LNCaP clone FGC (cell line): ENCODE results near the gene SOS2.

Experiments used
- DNase-seq: peaks from one replicate; pipeline ENCODE4 v3.0.0-alpha.2; 2011; ENCODE audit warnings: low read depth
- H3K4me3 ChIP-seq: 2 replicates; pipeline ENCODE4 v1.5.1; 2011; ENCODE audit warnings: mild to moderate bottlenecking, low read depth, low read length, control low read depth
- CTCF ChIP-seq: IDR thresholded peaks from 2 replicates; pipeline ENCODE4 v1.5.1; 2012; ENCODE audit warnings: mild to moderate bottlenecking; ENCODE audit not compliant: control insufficient read depth, insufficient read depth; ENCODE audit errors: extremely low read depth

SOS2 gene

GRCh38 chr14:50218501-50218900 is 12.9 kb downstream of the SOS2 start:
- DNase-seq: no peak
- no peak for TF ChIP-seq CTCF
- H3K4me3 ChIP-seq: no peak overlapping the region

GRCh38 chr14:50215416-50215815 is 16.0 kb downstream of the SOS2 start:
- no peak for TF ChIP-seq CTCF
- no peak for DNase-seq
- no peak overlapping the region for H3K4me3 ChIP-seq

- H3K4me3 ChIP-seq: no peak overlapping the region
- no peak for DNase-seq
- TF ChIP-seq CTCF: no peak
These were observed 17.6 kb downstream of the SOS2 start for GRCh38 chr14:50213795-50214194.

- H3K4me3 ChIP-seq: no peak overlapping the region
- no peak for TF ChIP-seq CTCF
- DNase-seq: no peak
These were observed 18.7 kb downstream of the SOS2 start for GRCh38 chr14:50212726-50213125.

- DNase-seq: no peak
- H3K4me3 ChIP-seq: no peak overlapping the region
- TF ChIP-seq CTCF: 0 out of 2 replicates have a peak, but pooled peaks have one; percentile 1
These were observed 21.3 kb downstream of the SOS2 start for GRCh38 chr14:50210074-50210473.

GRCh38 chr14:50198499-50198898 is 32.9 kb downstream of the SOS2 start:
- H3K4me3 ChIP-seq: no peak overlapping the region
- no peak for DNase-seq
- no peak for TF ChIP-seq CTCF

GRCh38 chr14:50191499-50191898 is 39.9 kb downstream of the SOS2 start:
- H3K4me3 ChIP-seq: no peak overlapping the region
- no peak for DNase-seq
- TF ChIP-seq CTCF: no peak
